ENCODE measurements around the gene MDFIC. TPM values are rescaled to one million over a fixed set of nuclear protein-coding genes. Genes with fewer than 3 reads are reported as not detected.
A peak's percentile ranks its signal among the peaks of the same experiment; 100 is the strongest.

MDFIC gene
- total and polyA plus RNA-seq, 2 donors = 15.0 to 24.5 TPM

DNA sequence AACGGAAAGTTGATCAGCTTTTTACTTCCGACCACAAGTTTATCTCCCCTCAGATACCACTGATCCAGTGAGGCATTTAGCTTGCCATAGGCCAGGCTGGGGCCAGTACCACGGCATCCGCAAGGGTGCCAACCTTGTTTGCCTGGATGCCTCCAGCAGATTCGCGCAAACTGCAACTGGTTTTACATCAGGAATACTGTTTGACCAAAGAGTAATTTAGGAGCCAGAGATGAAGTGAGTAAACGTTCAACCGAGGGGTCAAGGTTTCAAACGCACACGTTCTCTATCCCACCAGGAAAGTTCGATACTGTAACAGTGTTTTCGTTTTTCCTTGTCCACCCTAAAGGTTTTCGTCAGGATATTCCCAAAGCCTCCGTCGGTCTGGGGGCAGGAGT, 266 bp upstream of the MDFIC start:
- peaks cover 0 to 8% of the 10 kb centered on the region in 2 donors for H3K27me3 ChIP-seq (ENCODE audit: control insufficient read depth in 2 of 2, insufficient read depth in 1 of 2, low read length in 1 of 2)
- H3K27ac ChIP-seq (ENCODE audit: low read depth in 1 of 2, low read length in 1 of 2) = no peak overlapping the region
- H3K4me3 ChIP-seq (ENCODE audit: low read length in 2 of 2) = no peak overlapping the region
- H3K9me3 ChIP-seq (ENCODE audit: control insufficient read depth in 2 of 2, insufficient read depth in 1 of 2, low read length in 1 of 2) = peaks cover 0 to 3% of the 10 kb centered on the region in 2 donors
- 85% methylated on average over 15 of the region's 15 CpGs for WGBS
- H3K36me3 ChIP-seq (ENCODE audit: control insufficient read depth in 2 of 2, insufficient read depth in 2 of 2, low read length in 1 of 2) = no peaks in the 10 kb centered on the region
- no peak for DNase-seq (ENCODE audit: low read depth in 6 of 9, low spot score in 9 of 9)
- H3K4me1 ChIP-seq (ENCODE audit: control insufficient read depth in 2 of 2, insufficient read depth in 2 of 2, low read length in 2 of 2) = peaks cover 4 to 5% of the 10 kb centered on the region in 2 donors

DNA sequence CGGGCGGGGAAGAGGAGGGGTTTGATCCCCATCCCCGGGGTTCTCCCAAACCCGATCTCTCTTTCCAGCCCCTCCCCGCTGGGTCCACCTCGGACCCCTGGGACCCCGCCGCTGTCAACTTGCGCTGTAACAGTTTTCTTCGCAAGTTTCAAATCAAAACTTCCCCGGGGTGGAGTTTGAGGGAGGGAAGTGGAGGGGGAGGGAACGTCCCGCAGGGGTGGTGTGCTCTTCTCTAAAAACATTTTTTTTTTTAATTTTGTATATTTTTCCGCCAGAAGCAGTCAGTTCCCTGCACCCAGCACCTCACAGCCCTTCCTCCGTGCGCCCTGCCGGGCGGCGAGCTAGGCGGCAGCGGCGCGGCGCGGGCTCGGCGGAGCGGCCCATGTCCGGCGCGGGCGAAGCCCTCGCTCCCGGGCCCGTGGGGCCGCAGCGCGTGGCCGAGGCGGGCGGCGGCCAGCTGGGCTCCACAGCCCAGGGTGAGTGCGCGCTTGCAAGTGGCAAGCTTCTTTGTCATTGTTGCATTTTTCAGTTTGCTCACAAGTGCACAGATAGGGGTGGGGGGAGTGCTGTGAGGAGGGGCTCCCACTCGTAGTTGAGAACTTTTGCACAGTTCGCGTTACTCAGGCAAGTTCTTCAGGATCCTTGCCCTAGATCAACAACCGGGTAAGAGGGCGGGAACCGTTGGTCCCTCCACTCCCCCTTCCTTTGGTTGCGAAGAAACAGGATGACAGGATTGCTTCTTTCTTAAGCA, 933 bp downstream of the MDFIC start:
- under 1% methylated on average over 51 of the region's 51 CpGs for WGBS
- H3K36me3 ChIP-seq (ENCODE audit: control insufficient read depth in 2 of 2, insufficient read depth in 2 of 2, low read length in 1 of 2) = no peaks in the 10 kb centered on the region
- DNase-seq (ENCODE audit: low read depth in 6 of 9, low spot score in 9 of 9) = peak; percentile 34 to 81 (median 55)
- H3K4me1 ChIP-seq (ENCODE audit: control insufficient read depth in 2 of 2, insufficient read depth in 2 of 2, low read length in 2 of 2) = peaks cover 4 to 5% of the 10 kb centered on the region in 2 donors
- H3K4me3 ChIP-seq (ENCODE audit: low read length in 2 of 2) = peak overlapping the region; percentile 80 to 88
- H3K9me3 ChIP-seq (ENCODE audit: control insufficient read depth in 2 of 2, insufficient read depth in 1 of 2, low read length in 1 of 2) = peaks cover 0 to 3% of the 10 kb centered on the region in 2 donors
- peaks cover 0 to 8% of the 10 kb centered on the region in 2 donors for H3K27me3 ChIP-seq (ENCODE audit: control insufficient read depth in 2 of 2, insufficient read depth in 1 of 2, low read length in 1 of 2)
- peak overlapping the region; percentile 80 to 87 for H3K27ac ChIP-seq (ENCODE audit: low read depth in 1 of 2, low read length in 1 of 2)

DNA sequence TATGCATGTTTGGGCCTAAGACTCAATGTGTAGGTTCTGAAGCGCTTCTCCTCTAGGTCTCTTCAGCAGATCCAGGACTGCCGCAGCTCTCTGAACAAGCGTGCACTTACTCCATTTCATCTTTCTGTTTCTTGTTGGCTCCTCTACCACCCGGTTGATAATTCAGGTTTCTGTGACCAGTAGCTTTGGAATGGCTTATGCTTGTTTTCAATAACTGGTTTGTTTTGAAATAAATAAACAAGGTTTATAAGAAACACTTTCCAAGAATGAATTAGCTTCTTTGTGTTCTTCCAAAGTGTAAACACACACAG, 1.5 kb downstream of the MDFIC start:
- peaks cover 5 to 7% of the 10 kb centered on the region in 2 donors for H3K4me1 ChIP-seq (ENCODE audit: control insufficient read depth in 2 of 2, insufficient read depth in 2 of 2, low read length in 2 of 2)
- no peak for DNase-seq (ENCODE audit: low read depth in 6 of 9, low spot score in 9 of 9)
- WGBS = under 1% methylated on average over 4 of the region's 4 CpGs
- H3K9me3 ChIP-seq (ENCODE audit: control insufficient read depth in 2 of 2, insufficient read depth in 1 of 2, low read length in 1 of 2) = peaks cover 0 to 3% of the 10 kb centered on the region in 2 donors
- no peaks in the 10 kb centered on the region for H3K36me3 ChIP-seq (ENCODE audit: control insufficient read depth in 2 of 2, insufficient read depth in 2 of 2, low read length in 1 of 2)
- H3K27me3 ChIP-seq (ENCODE audit: control insufficient read depth in 2 of 2, insufficient read depth in 1 of 2, low read length in 1 of 2) = peaks cover 0 to 8% of the 10 kb centered on the region in 2 donors
- peak overlapping the region; percentile 80 to 88 for H3K4me3 ChIP-seq (ENCODE audit: low read length in 2 of 2)
- H3K27ac ChIP-seq (ENCODE audit: low read depth in 1 of 2, low read length in 1 of 2) = peak overlapping the region in 1 of 2 donors; percentile 80

DNA sequence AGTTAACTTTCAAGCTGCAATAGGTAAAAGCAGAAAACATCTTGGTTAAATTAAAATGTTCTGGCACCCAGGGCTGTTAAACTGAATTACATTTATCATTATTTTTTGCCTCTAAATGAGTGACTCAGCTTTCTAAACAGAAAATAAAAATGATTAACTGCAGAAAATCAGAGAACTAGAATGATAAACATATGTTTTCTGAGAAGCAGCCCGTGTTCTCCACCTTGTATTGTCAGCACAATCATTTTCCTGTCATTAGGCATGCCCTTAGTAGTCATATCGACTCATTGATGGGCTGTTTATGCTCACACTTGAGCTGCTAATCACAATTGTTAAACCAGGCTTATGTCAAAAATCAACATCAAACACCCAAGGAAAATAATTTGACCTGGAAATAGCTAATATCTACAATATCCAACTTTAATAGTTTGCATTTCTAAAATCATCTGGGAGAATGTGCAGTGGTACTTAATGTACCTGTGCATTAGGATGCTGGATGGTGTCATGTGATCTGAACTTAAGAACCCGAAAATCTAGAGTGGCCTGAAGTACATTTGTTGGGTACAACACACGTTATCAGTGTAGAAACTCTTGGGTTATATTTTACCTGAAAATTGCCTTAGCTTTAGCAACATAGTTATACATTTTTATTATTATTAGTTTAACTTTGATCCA, 2.3 kb downstream of the MDFIC start:
- WGBS = 48% methylated on average over 4 of the region's 4 CpGs
- Histone ChIP-seq H3K27ac (ENCODE audit: low read depth in 1 of 2, low read length in 1 of 2) (peak overlapping the region; percentile 8 to 80), H3K27me3 (ENCODE audit: control insufficient read depth in 2 of 2, insufficient read depth in 1 of 2, low read length in 1 of 2) (peaks cover 0 to 8% of the 10 kb centered on the region in 2 donors), H3K36me3 (ENCODE audit: control insufficient read depth in 2 of 2, insufficient read depth in 2 of 2, low read length in 1 of 2) (no peaks in the 10 kb centered on the region), H3K4me1 (ENCODE audit: control insufficient read depth in 2 of 2, insufficient read depth in 2 of 2, low read length in 2 of 2) (peaks cover 8 to 11% of the 10 kb centered on the region in 2 donors), H3K9me3 (ENCODE audit: control insufficient read depth in 2 of 2, insufficient read depth in 1 of 2, low read length in 1 of 2) (peaks cover 0 to 3% of the 10 kb centered on the region in 2 donors), H3K4me3 (ENCODE audit: low read length in 2 of 2) (peak overlapping the region; percentile 80 to 88)
- no peak for DNase-seq (ENCODE audit: low read depth in 6 of 9, low spot score in 9 of 9)

DNA sequence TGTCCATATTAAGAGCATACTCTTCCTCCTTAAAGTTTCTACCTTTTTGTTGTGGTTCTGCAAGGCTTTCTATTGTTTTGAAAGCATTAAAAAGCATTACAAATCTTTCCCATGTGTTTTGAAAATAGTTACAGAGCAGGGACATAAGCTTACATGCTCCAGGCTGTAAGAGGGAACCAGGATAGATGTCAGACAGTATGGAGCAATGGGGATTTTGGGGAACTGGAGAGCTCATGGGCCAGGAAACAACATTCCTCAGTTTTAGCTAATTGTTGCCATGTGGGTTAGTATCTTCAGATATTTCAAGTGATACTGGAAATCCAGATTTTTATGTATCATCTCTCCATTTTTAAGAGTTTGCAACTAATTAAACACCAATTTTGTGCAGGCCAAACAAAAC, 3.5 kb downstream of the MDFIC start:
- H3K4me1 ChIP-seq (ENCODE audit: control insufficient read depth in 2 of 2, insufficient read depth in 2 of 2, low read length in 2 of 2) = peaks cover 8 to 15% of the 10 kb centered on the region in 2 donors
- no peak overlapping the region for H3K27ac ChIP-seq (ENCODE audit: low read depth in 1 of 2, low read length in 1 of 2)

DNA sequence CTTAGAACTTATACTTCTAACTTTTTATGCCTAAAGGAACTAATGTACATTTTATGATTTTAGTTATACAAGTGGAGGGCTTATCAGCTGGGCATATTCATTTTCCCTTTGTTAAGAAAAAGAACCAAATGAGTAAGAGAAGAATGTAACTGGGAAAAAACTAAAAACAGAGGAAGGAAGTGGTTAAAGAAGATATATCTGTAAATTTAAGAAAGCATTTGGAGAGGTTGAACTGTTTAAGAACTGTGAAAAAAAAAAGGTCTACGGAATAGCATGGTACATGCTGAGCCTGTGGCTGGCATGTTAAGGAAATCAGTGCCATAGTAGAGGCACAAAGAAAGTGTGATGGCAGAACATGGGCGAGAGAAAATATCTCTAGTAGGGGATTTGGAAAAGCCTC, 6.2 kb downstream of the MDFIC start:
- Histone ChIP-seq H3K36me3 (ENCODE audit: control insufficient read depth in 2 of 2, insufficient read depth in 2 of 2, low read length in 1 of 2) (no peaks in the 10 kb centered on the region), H3K27ac (ENCODE audit: low read depth in 1 of 2, low read length in 1 of 2) (peak overlapping the region in 1 of 2 donors; percentile 52), H3K27me3 (ENCODE audit: control insufficient read depth in 2 of 2, insufficient read depth in 1 of 2, low read length in 1 of 2) (no peaks in the 10 kb centered on the region), H3K4me1 (ENCODE audit: control insufficient read depth in 2 of 2, insufficient read depth in 2 of 2, low read length in 2 of 2) (peaks cover 14 to 22% of the 10 kb centered on the region in 2 donors), H3K4me3 (ENCODE audit: low read length in 2 of 2) (no peak overlapping the region), H3K9me3 (ENCODE audit: control insufficient read depth in 2 of 2, insufficient read depth in 1 of 2, low read length in 1 of 2) (no peaks in the 10 kb centered on the region)
- no peak for DNase-seq (ENCODE audit: low read depth in 6 of 9, low spot score in 9 of 9)
- WGBS = 42% methylated on average over 2 of the region's 2 CpGs

More for the DNA sequence above, 3.5 kb downstream of the MDFIC start:
- peaks cover 0 to 3% of the 10 kb centered on the region in 2 donors for H3K9me3 ChIP-seq (ENCODE audit: control insufficient read depth in 2 of 2, insufficient read depth in 1 of 2, low read length in 1 of 2)
- no peaks in the 10 kb centered on the region for H3K36me3 ChIP-seq (ENCODE audit: control insufficient read depth in 2 of 2, insufficient read depth in 2 of 2, low read length in 1 of 2)
- no peak for DNase-seq (ENCODE audit: low read depth in 6 of 9, low spot score in 9 of 9)
- no peak overlapping the region for H3K4me3 ChIP-seq (ENCODE audit: low read length in 2 of 2)
- peaks cover 0 to 8% of the 10 kb centered on the region in 2 donors for H3K27me3 ChIP-seq (ENCODE audit: control insufficient read depth in 2 of 2, insufficient read depth in 1 of 2, low read length in 1 of 2)

DNA sequence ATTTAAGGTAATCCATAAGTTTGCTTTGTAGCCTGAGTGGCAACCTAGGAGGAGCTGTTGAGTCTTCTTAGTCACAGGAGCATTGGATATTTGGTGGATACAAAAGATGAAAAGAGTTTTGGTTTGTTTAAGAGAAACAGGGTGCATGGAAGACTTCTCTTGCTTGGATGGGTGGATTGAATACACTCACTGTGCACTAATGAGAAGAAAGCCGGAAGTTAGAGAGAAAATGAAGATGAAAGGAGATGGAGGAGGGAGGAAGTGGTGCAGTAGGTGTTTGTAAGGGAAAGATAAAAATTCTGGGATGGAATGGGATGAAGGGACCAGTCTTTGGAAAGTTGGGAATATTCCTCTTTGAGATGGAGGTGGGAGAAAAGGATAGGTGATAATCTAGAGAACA, 7.7 kb downstream of the MDFIC start:
- H3K36me3 ChIP-seq (ENCODE audit: control insufficient read depth in 2 of 2, insufficient read depth in 2 of 2, low read length in 1 of 2) = no peaks in the 10 kb centered on the region
- no peak overlapping the region for H3K4me3 ChIP-seq (ENCODE audit: low read length in 2 of 2)
- no peaks in the 10 kb centered on the region for H3K27me3 ChIP-seq (ENCODE audit: control insufficient read depth in 2 of 2, insufficient read depth in 1 of 2, low read length in 1 of 2)
- no peak for DNase-seq (ENCODE audit: low read depth in 6 of 9, low spot score in 9 of 9)
- H3K4me1 ChIP-seq (ENCODE audit: control insufficient read depth in 2 of 2, insufficient read depth in 2 of 2, low read length in 2 of 2) = peaks cover 9 to 22% of the 10 kb centered on the region in 2 donors
- no peak overlapping the region for H3K27ac ChIP-seq (ENCODE audit: low read depth in 1 of 2, low read length in 1 of 2)
- WGBS = 89% methylated on average over 1 of the region's 1 CpG
- no peaks in the 10 kb centered on the region for H3K9me3 ChIP-seq (ENCODE audit: control insufficient read depth in 2 of 2, insufficient read depth in 1 of 2, low read length in 1 of 2)

DNA sequence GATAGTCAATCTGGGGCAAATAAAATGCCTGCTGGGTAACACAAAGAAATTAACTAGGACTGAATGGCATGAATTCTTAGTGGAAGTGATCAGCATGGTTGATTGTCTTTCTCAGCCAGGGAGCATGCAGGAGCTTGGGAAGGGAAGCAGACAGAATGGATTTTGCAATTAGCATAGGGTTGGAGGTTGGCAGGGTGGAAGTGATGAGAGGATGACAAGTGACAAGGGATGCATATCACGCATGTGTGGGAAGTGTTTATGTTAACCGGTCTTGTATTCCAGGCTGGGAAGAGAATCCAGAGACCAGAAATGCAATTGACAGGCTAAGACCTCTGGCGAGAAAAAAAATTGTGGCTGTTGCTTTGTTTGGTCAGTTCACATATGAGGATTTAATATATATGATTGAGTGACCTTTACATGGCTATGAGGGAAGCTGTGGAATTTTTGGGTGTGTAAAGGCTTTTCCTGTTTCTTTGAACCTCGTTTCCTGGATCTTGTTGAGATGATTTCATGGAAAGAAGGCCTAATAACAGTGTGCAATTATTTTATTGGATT, 8.3 kb downstream of the MDFIC start:
- H3K9me3 ChIP-seq (ENCODE audit: control insufficient read depth in 2 of 2, insufficient read depth in 1 of 2, low read length in 1 of 2) = no peaks in the 10 kb centered on the region
- H3K36me3 ChIP-seq (ENCODE audit: control insufficient read depth in 2 of 2, insufficient read depth in 2 of 2, low read length in 1 of 2) = no peaks in the 10 kb centered on the region
- H3K27me3 ChIP-seq (ENCODE audit: control insufficient read depth in 2 of 2, insufficient read depth in 1 of 2, low read length in 1 of 2) = no peaks in the 10 kb centered on the region
- H3K4me3 ChIP-seq (ENCODE audit: low read length in 2 of 2) = no peak overlapping the region
- DNase-seq (ENCODE audit: low read depth in 6 of 9, low spot score in 9 of 9) = no peak
- 88% methylated on average over 4 of the region's 4 CpGs for WGBS
- H3K27ac ChIP-seq (ENCODE audit: low read depth in 1 of 2, low read length in 1 of 2) = no peak overlapping the region
- H3K4me1 ChIP-seq (ENCODE audit: control insufficient read depth in 2 of 2, insufficient read depth in 2 of 2, low read length in 2 of 2) = peaks cover 9 to 22% of the 10 kb centered on the region in 2 donors

All from thymus (tissue), 11 donors.